Mucosa of stomach (tissue), 1 donor: ENCODE results near the gene ZFP91.

Experiments used
- H3K27me3 ChIP-seq: one replicate; pipeline ENCODE4 v1.7.0; 2013; ENCODE audit warnings: mild to moderate bottlenecking, low read length; ENCODE audit not compliant: control insufficient read depth, insufficient read depth
- H3K36me3 ChIP-seq: one replicate; pipeline ENCODE4 v1.7.0; 2013; ENCODE audit warnings: low read length; ENCODE audit not compliant: control insufficient read depth, insufficient read depth
- H3K4me1 ChIP-seq: one replicate; pipeline ENCODE4 v1.7.0; 2013; ENCODE audit warnings: mild to moderate bottlenecking, low read length; ENCODE audit not compliant: control insufficient read depth, insufficient read depth
- H3K4me3 ChIP-seq: one replicate; pipeline ENCODE4 v1.7.0; 2013; ENCODE audit warnings: low read length
- H3K9ac ChIP-seq: one replicate; pipeline ENCODE4 v1.7.0; 2013; ENCODE audit warnings: mild to moderate bottlenecking, low read length, moderate library complexity
- H3K9me3 ChIP-seq: one replicate; pipeline ENCODE4 v1.7.0; 2013; ENCODE audit warnings: mild to moderate bottlenecking, low read length, moderate library complexity; ENCODE audit not compliant: control insufficient read depth
- donor health status: Pancreatic carcinoma.

ZFP91 gene

GRCh38 chr11:58592760-58593472 lies 14.1 kb downstream of the ZFP91 start:
- Histone ChIP-seq H3K9ac (no peak overlapping the region), H3K9me3 (no peaks in the 10 kb centered on the region), H3K4me1 (peaks cover 24% of the 10 kb centered on the region), H3K27me3 (no peaks in the 10 kb centered on the region), H3K4me3 (no peak overlapping the region), H3K36me3 (no peaks in the 10 kb centered on the region)

- peaks cover 24% of the 10 kb centered on the region for H3K4me1 ChIP-seq
- no peaks in the 10 kb centered on the region for H3K36me3 ChIP-seq
Observed at GRCh38 chr11:58594826-58595225, 16.0 kb downstream of the ZFP91 start.

GRCh38 chr11:58596621-58597020 lies 17.8 kb downstream of the ZFP91 start:
- Histone ChIP-seq H3K36me3 (no peaks in the 10 kb centered on the region), H3K27me3 (no peaks in the 10 kb centered on the region), H3K4me1 (peaks cover 24% of the 10 kb centered on the region), H3K9ac (no peak overlapping the region), H3K4me3 (no peak overlapping the region), H3K9me3 (no peaks in the 10 kb centered on the region)

More at GRCh38 chr11:58594826-58595225, 16.0 kb downstream of the ZFP91 start:
- no peaks in the 10 kb centered on the region for H3K27me3 ChIP-seq
- H3K9ac ChIP-seq: no peak overlapping the region
- H3K9me3 ChIP-seq: no peaks in the 10 kb centered on the region
- H3K4me3 ChIP-seq: no peak overlapping the region

- H3K9me3 ChIP-seq: no peaks in the 10 kb centered on the region
- H3K4me3 ChIP-seq: no peak overlapping the region
- H3K27me3 ChIP-seq: no peaks in the 10 kb centered on the region
- no peak overlapping the region for H3K9ac ChIP-seq
- H3K4me1 ChIP-seq: peaks cover 22% of the 10 kb centered on the region
- H3K36me3 ChIP-seq: no peaks in the 10 kb centered on the region
Observed at GRCh38 chr11:58597486-58598144, 18.8 kb downstream of the ZFP91 start.

GRCh38 chr11:58600510-58600909 lies 21.6 kb downstream of the ZFP91 start:
- H3K36me3 ChIP-seq: no peaks in the 10 kb centered on the region
- H3K27me3 ChIP-seq: no peaks in the 10 kb centered on the region
- no peak overlapping the region for H3K4me3 ChIP-seq
- H3K9me3 ChIP-seq: no peaks in the 10 kb centered on the region
- no peaks in the 10 kb centered on the region for H3K4me1 ChIP-seq
- no peak overlapping the region for H3K9ac ChIP-seq

GRCh38 chr11:58606930-58607714 lies 28.3 kb downstream of the ZFP91 start:
- H3K4me3 ChIP-seq: no peak overlapping the region
- no peaks in the 10 kb centered on the region for H3K4me1 ChIP-seq
- H3K9ac ChIP-seq: no peak overlapping the region
- H3K9me3 ChIP-seq: no peaks in the 10 kb centered on the region
- no peaks in the 10 kb centered on the region for H3K27me3 ChIP-seq
- no peaks in the 10 kb centered on the region for H3K36me3 ChIP-seq

GRCh38 chr11:58608331-58608730 lies 29.5 kb downstream of the ZFP91 start:
- Histone ChIP-seq H3K27me3 (no peaks in the 10 kb centered on the region), H3K36me3 (peaks cover 9% of the 10 kb centered on the region), H3K4me1 (no peaks in the 10 kb centered on the region), H3K9me3 (no peaks in the 10 kb centered on the region), H3K9ac (no peak overlapping the region), H3K4me3 (no peak overlapping the region)

GRCh38 chr11:58609723-58610122 lies 30.9 kb downstream of the ZFP91 start:
- Histone ChIP-seq H3K4me1 (no peaks in the 10 kb centered on the region), H3K36me3 (peaks cover 9% of the 10 kb centered on the region), H3K9me3 (no peaks in the 10 kb centered on the region), H3K4me3 (no peak overlapping the region), H3K27me3 (no peaks in the 10 kb centered on the region), H3K9ac (no peak overlapping the region)

GRCh38 chr11:58613228-58613627 lies 34.4 kb downstream of the ZFP91 start:
- Histone ChIP-seq H3K9me3 (no peaks in the 10 kb centered on the region), H3K36me3 (peaks cover 19% of the 10 kb centered on the region), H3K4me1 (no peaks in the 10 kb centered on the region), H3K9ac (no peak overlapping the region), H3K4me3 (no peak overlapping the region), H3K27me3 (no peaks in the 10 kb centered on the region)

- H3K4me3 ChIP-seq: no peak overlapping the region
- H3K36me3 ChIP-seq: peaks cover 19% of the 10 kb centered on the region
- no peaks in the 10 kb centered on the region for H3K9me3 ChIP-seq
- no peak overlapping the region for H3K9ac ChIP-seq
- H3K4me1 ChIP-seq: no peaks in the 10 kb centered on the region
- H3K27me3 ChIP-seq: no peaks in the 10 kb centered on the region
Observed at GRCh38 chr11:58615559-58615958, 36.7 kb downstream of the ZFP91 start.

GRCh38 chr11:58616594-58616993 lies 37.7 kb downstream of the ZFP91 start:
- no peaks in the 10 kb centered on the region for H3K27me3 ChIP-seq
- H3K9me3 ChIP-seq: no peaks in the 10 kb centered on the region
- no peak overlapping the region for H3K4me3 ChIP-seq
- peaks cover 19% of the 10 kb centered on the region for H3K36me3 ChIP-seq
- H3K9ac ChIP-seq: no peak overlapping the region
- no peaks in the 10 kb centered on the region for H3K4me1 ChIP-seq

GRCh38 chr11:58617976-58618557 lies 39.2 kb downstream of the ZFP91 start:
- Histone ChIP-seq H3K9me3 (no peaks in the 10 kb centered on the region), H3K9ac (no peak overlapping the region), H3K27me3 (no peaks in the 10 kb centered on the region), H3K36me3 (peaks cover 18% of the 10 kb centered on the region), H3K4me1 (no peaks in the 10 kb centered on the region), H3K4me3 (no peak overlapping the region)
